Occipital lobe (tissue), 3 donors: ENCODE data around the gene AHCYL2. TPM values are rescaled to one million over a fixed set of nuclear protein-coding genes. Genes with fewer than 3 reads are reported as not detected.
"Not testable (repeated sequence)": the region's sequence is repeated elsewhere in the genome, so short reads cannot be mapped to it uniquely, and the experiment has no call there.

Experiments
- DNase-seq: peaks from one replicate; lab custom pipeline; 2025; lab: John Stamatoyannopoulos, UW
- small RNA-seq: library from RNA; depleted of rRNA; stranded (forward); fragments of <200 nt; gene quantifications from one replicate; pipeline ENCODE3, GENCODE V24; 2014
- total RNA-seq: library from RNA; depleted of rRNA; stranded (reverse); fragments of >200 nt; gene quantifications from one replicate; pipeline ENCODE4 v1.2.3, GENCODE V29; 2014

The AHCYL2 gene
- total RNA-seq, 1 donor from 2014 or later: 22.8 TPM

DNA sequence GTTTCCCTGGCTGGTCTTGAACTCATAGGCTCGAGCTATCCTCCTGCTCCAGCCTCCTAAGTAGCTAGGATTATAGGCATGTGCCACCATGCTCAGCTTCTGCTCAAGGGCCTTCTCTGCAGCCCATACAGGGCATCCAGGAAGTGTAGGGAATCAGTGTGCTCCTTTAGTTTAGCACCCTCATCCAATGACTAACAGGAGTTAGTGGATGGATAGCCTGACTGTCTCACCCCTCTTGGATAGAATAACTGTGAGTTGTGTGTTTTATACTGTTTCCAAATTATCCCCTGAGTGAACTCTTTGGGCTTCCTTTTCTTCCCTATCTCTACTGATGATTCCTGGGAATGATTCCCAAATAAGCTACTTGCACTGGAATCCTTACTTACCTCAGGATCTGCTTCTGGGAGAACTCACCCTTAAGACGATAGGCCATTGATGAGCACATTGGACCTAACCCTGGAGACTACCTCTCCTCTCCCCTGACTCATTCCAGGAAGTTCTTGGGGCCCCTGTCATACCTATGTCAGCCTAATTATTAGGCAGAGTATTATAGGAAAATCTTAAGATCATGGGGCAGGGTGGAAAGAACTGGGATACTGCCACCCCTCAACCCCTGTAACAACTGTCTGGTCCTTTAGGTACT is 227.9 kb downstream of the AHCYL2 start:
- no peak for DNase-seq

DNA sequence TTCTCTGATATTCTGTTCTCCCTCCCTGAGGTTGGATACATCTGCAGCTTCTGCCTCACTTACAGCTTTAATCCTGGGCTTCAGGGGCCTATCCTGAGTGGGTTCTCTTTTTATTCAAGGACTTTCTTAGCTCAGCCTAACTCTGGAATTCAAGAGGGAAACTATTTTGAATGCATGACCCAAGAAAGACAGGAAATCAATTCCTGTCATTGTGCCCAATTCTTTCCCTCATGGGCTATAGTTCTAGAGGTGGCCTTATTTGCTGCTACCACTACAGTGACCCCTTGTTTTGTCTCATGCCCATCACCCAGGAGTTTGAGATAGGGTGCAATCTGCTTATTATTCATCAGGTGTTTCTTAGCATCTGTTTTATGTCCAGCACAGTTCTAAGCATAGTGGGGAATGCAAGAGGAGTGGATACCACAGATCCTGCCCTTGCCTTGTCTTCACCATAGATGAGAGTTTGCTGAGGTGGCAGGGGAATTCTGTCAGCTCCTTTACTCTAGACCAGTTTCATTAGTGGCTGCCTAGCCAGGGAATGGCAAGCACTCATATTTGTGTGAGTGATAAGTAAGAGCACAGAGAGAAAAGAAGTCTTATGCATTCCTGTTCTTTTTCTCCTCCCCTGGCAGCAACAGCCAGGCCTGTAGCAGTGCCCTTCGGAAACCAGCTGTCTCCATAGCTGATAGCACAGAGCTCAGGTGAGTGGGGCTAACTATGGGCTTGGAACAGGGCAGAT is 228.8 kb downstream of the AHCYL2 start:
- no peak for DNase-seq

- DNase-seq: no peak
Observed at GRCh38 chr7:129454249-129454551, 229.4 kb downstream of the AHCYL2 start.

- DNase-seq: no peak
Observed at GRCh38 chr7:129456421-129456820, 231.6 kb downstream of the AHCYL2 start.

GRCh38 chr7:129457101-129457500 is 232.3 kb downstream of the AHCYL2 start:
- DNase-seq: no peak

GRCh38 chr7:129458171-129458570 is 233.3 kb downstream of the AHCYL2 start:
- no peak for DNase-seq

DNA sequence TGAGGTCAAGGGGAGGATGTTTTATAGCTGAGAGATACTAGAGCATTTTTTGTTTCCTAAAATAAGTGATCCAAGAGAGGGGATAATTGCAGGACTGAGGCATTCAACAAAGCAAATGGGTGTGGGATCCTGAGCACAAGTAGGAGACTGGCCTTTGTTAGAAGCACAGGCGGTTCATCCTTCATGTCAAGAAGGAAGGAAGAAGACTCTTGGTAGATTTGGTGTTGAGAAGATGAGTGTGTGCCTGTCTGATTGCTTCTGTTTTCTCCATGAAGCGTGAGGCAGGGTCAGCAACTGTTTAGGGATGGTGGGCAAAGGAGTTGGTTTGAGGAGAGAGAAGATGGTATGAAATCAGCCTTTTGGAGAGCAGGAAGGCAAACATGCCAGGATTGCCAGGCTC is 237.0 kb downstream of the AHCYL2 start:
- DNase-seq: no peak

DNA sequence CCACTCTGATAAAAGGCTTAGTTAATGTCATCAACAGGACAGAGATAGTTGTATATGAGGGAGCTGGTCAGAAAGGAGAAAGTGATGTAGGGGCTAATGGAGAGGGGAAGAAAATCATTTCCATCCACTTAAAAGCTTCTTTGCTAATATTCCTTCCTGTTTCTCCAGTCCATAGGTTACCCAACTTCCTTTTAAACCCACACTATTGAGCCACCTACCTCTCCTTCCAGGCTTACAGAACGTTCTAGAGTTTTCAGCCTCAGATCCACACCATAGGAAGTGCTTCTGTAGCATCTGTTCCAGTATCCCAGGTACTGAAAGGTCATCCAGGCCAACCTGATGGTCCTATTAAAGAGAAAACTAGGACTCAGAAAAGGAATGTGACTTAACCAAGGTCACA is 237.6 kb downstream of the AHCYL2 start:
- no peak for DNase-seq

GRCh38 chr7:129464194-129464593 is 239.4 kb downstream of the AHCYL2 start:
- no peak for DNase-seq

GRCh38 chr7:129465080-129465479 is 240.2 kb downstream of the AHCYL2 start:
- no peak for DNase-seq

DNA sequence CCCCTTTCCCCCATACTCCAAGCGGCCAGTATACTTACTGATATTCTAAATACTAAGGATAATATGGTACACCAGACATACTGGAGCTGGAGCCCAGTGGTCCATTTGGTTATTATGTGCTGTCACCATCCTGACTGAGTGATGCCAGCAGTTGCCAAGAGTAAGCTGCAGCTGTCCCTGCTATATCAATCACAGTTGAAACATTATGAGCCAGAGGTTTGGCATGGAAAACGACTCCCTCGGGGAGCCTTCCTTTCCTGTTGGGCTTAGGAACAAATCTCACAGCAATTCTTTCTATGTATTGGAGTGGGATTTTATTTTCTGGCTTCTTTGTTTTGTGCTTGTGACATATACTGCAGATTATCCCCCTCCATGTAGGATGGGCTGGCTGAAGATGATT is 242.0 kb downstream of the AHCYL2 start:
- DNase-seq: no peak

GRCh38 chr7:129468087-129468486 is 243.3 kb downstream of the AHCYL2 start:
- DNase-seq: no peak

DNA sequence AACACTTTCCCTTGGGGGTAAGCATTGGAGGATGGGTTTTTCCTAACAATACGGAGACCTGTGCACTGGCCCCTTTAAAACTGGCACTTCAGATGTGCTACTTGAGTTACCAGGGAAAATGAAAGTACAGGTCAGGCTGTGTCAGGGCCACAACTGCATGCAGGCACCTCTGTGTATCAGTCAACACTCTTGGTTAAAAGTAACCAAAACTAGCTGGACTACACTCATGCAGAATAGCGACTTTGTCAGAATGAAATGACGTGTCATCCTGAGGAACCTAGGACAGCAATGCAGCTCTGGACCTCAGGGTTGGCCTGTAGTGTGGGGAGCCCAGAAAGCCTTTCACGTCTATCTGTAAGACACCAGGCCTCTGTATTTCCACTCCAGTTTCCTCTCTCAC is 243.7 kb downstream of the AHCYL2 start:
- DNase-seq: no peak

GRCh38 chr7:129469930-129470329 is 245.1 kb downstream of the AHCYL2 start:
- no peak for DNase-seq

DNA sequence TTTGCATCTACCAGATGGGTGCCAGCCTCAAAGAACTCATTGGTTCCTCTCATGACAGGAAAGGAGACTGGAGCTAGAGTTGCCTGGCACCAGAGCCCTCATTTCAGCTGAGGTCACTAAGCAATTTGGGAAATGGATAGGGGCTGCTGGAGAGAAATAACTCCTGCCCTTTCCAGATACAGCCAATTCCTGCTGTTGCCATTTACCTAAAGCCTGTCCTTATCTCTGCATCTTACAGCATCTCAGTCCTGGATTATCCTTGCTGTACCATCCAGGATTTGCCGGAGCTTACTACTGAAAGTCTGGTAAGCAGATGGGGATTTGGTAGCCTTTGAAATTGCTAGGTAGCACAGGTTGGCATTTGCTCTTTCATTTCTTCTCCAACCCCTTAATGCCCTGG is 245.6 kb downstream of the AHCYL2 start:
- DNase-seq: no peak

GRCh38 chr7:129471402-129471827 is 246.6 kb downstream of the AHCYL2 start:
- DNase-seq: no peak

- DNase-seq: not testable (repeated sequence)
Observed at GRCh38 chr7:129475931-129476330, 251.1 kb downstream of the AHCYL2 start.

GRCh38 chr7:129476398-129476797 is 251.6 kb downstream of the AHCYL2 start:
- DNase-seq: not testable (repeated sequence)

Small RNA genes within 50 kb of the gene (small RNA-seq; reads per million reads assigned to genes)
- gene AC009244.1 (not detected), gene SNRPGP3 (not detected)

Other genes starting within 250 kb of the AHCYL2 start
- 96.2 TPM for gene TNPO3, start 169.9 kb upstream of the AHCYL2 start, total RNA-seq
- gene TSPAN33, start 80.3 kb upstream of the AHCYL2 start, total RNA-seq: 4.7 TPM
- gene SMO, start 36.4 kb upstream of the AHCYL2 start, total RNA-seq: 8.7 TPM
- gene STRIP2, start 209.4 kb downstream of the AHCYL2 start, total RNA-seq: 0.94 TPM